Panc1 (cell line): ENCODE results near the gene MYRIP.

Experiments used
- POLR2AphosphoS5 ChIP-seq: IDR thresholded peaks from 2 replicates; pipeline ENCODE4 v1.6.1; 2012; ENCODE audit warnings: mild to moderate bottlenecking, low read depth, low read length, moderate library complexity
- TF ChIP-seq, protein P1 (sequence below): fragments of 450-650 bp; IDR thresholded peaks from 2 replicates; pipeline ENCODE4 v1.5.1; 2017; ENCODE audit warnings: mild to moderate bottlenecking
- TF ChIP-seq, protein P2 (sequence below), 2 experiments: IDR thresholded peaks; 2 replicates each; pipeline ENCODE4 v1.6.1; 2011 to 2012; ENCODE audit warnings: low read depth in 2 of 2, control low read depth in 1 of 2, low read length in 1 of 2, mild to moderate bottlenecking in 1 of 2, moderate library complexity in 1 of 2; ENCODE audit not compliant: insufficient read depth in 1 of 2

DNA sequence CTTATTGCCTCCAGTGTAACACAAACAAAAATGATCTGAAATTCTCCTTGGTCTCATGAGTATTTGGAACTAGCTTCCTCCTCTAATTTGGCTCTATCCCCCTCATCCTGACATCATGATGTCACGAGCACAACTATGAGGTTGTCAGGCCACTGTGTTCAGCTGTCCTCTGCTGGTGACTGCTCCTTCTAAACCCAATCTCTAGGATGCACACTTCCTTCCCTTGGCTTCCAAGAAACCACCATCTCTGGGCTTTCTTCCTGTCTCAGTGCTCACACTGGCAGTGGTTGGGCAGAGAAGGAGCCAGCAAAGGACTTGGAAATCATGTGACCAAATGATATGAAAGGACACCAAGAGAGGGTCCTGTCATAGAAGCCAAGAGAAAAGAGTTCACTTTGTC is 469.4 kb downstream of the MYRIP start:
- TF ChIP-seq, protein P1, sequence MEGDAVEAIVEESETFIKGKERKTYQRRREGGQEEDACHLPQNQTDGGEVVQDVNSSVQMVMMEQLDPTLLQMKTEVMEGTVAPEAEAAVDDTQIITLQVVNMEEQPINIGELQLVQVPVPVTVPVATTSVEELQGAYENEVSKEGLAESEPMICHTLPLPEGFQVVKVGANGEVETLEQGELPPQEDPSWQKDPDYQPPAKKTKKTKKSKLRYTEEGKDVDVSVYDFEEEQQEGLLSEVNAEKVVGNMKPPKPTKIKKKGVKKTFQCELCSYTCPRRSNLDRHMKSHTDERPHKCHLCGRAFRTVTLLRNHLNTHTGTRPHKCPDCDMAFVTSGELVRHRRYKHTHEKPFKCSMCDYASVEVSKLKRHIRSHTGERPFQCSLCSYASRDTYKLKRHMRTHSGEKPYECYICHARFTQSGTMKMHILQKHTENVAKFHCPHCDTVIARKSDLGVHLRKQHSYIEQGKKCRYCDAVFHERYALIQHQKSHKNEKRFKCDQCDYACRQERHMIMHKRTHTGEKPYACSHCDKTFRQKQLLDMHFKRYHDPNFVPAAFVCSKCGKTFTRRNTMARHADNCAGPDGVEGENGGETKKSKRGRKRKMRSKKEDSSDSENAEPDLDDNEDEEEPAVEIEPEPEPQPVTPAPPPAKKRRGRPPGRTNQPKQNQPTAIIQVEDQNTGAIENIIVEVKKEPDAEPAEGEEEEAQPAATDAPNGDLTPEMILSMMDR, result no peak
- TF ChIP-seq POLR2AphosphoS5, result no peak
- TF ChIP-seq, protein P2, sequence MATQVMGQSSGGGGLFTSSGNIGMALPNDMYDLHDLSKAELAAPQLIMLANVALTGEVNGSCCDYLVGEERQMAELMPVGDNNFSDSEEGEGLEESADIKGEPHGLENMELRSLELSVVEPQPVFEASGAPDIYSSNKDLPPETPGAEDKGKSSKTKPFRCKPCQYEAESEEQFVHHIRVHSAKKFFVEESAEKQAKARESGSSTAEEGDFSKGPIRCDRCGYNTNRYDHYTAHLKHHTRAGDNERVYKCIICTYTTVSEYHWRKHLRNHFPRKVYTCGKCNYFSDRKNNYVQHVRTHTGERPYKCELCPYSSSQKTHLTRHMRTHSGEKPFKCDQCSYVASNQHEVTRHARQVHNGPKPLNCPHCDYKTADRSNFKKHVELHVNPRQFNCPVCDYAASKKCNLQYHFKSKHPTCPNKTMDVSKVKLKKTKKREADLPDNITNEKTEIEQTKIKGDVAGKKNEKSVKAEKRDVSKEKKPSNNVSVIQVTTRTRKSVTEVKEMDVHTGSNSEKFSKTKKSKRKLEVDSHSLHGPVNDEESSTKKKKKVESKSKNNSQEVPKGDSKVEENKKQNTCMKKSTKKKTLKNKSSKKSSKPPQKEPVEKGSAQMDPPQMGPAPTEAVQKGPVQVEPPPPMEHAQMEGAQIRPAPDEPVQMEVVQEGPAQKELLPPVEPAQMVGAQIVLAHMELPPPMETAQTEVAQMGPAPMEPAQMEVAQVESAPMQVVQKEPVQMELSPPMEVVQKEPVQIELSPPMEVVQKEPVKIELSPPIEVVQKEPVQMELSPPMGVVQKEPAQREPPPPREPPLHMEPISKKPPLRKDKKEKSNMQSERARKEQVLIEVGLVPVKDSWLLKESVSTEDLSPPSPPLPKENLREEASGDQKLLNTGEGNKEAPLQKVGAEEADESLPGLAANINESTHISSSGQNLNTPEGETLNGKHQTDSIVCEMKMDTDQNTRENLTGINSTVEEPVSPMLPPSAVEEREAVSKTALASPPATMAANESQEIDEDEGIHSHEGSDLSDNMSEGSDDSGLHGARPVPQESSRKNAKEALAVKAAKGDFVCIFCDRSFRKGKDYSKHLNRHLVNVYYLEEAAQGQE (IDR thresholded peaks at IDR 0.05; ENCODE audit: insufficient read depth in 1 of 2, low read depth in 2 of 2, low read length in 1 of 2), result no peak
